ENCODE results near the gene PLA2G4B. TPM values are rescaled to one million over a fixed set of nuclear protein-coding genes. Genes with fewer than 3 reads are reported as not detected.
A peak's percentile ranks its signal among the peaks of the same experiment; 100 is the strongest.
"Not testable (repeated sequence)": the region's sequence is repeated elsewhere in the genome, so short reads cannot be mapped to it uniquely, and the experiment has no call there.

Gene PLA2G4B
- total RNA-seq, 6 experiments from 2014 or later: 1.6 to 3.0 (median 2.7) TPM

GRCh38 chr15:41827880-41828806, 10.5 kb upstream of the PLA2G4B start, which contains the start of gene JMJD7:
TSS of gene JMJD7 (plus strand) at chr15:41828092. CDS start at chr15:41828125, 33 bp downstream.
- Mint-ChIP-seq H3K4me1 (ENCODE audit: low read depth) (peaks cover 15% of the 10 kb centered on the region), H3K27ac (peak within 1 kb of the TSS; percentile 72), H3K9me3 (no peaks in the 10 kb centered on the region), H3K36me3 (ENCODE audit: low read depth) (no peaks in the 10 kb centered on the region), H3K4me3 (peak within 1 kb of the TSS; percentile 91), H3K27me3 (ENCODE audit: insufficient read depth) (peaks cover 6% of the 10 kb centered on the region)
- DNase-seq: peak; percentile 80
- no peak for TF ChIP-seq CTCF (IDR thresholded peaks at IDR 0.05)

- peaks cover 15% of the 10 kb centered on the region for H3K4me1 Mint-ChIP-seq (ENCODE audit: low read depth)
- H3K36me3 Mint-ChIP-seq (ENCODE audit: low read depth): no peaks in the 10 kb centered on the region
- DNase-seq: no peak
- H3K9me3 Mint-ChIP-seq: no peaks in the 10 kb centered on the region
- H3K27ac Mint-ChIP-seq: peak overlapping the region; percentile 72
- TF ChIP-seq CTCF (IDR thresholded peaks at IDR 0.05): no peak
- peaks cover 6% of the 10 kb centered on the region for H3K27me3 Mint-ChIP-seq (ENCODE audit: insufficient read depth)
- H3K4me3 Mint-ChIP-seq: peak overlapping the region; percentile 91
Observed at GRCh38 chr15:41828807-41829141, 9.9 kb upstream of the PLA2G4B start.

- no peaks in the 10 kb centered on the region for H3K9me3 Mint-ChIP-seq
- H3K4me3 Mint-ChIP-seq: no peak overlapping the region
- H3K27me3 Mint-ChIP-seq (ENCODE audit: insufficient read depth): peaks cover 6% of the 10 kb centered on the region
- no peak for TF ChIP-seq CTCF (IDR thresholded peaks at IDR 0.05)
- no peaks in the 10 kb centered on the region for H3K36me3 Mint-ChIP-seq (ENCODE audit: low read depth)
- H3K4me1 Mint-ChIP-seq (ENCODE audit: low read depth): peaks cover 15% of the 10 kb centered on the region
- no peak overlapping the region for H3K27ac Mint-ChIP-seq
- no peak for DNase-seq
Observed at GRCh38 chr15:41829959-41830646, 8.5 kb upstream of the PLA2G4B start.

- not testable (repeated sequence) for DNase-seq; H3K4me3 Mint-ChIP-seq; H3K36me3 Mint-ChIP-seq (ENCODE audit: low read depth); H3K27ac Mint-ChIP-seq; H3K9me3 Mint-ChIP-seq; H3K27me3 Mint-ChIP-seq (ENCODE audit: insufficient read depth)
- peaks cover 15% of the 10 kb centered on the region for H3K4me1 Mint-ChIP-seq (ENCODE audit: low read depth)
Observed at GRCh38 chr15:41831291-41831690, 7.4 kb upstream of the PLA2G4B start.

GRCh38 chr15:41832208-41832607, 6.4 kb upstream of the PLA2G4B start:
- Mint-ChIP-seq H3K4me1 (ENCODE audit: low read depth) (peaks cover 15% of the 10 kb centered on the region), H3K36me3 (ENCODE audit: low read depth) (0 out of 2 replicates have a peak, but pooled peaks cover 2% of the 10 kb centered on the region), H3K4me3 (no peak overlapping the region), H3K9me3 (no peaks in the 10 kb centered on the region), H3K27ac (no peak overlapping the region), H3K27me3 (ENCODE audit: insufficient read depth) (peaks cover 6% of the 10 kb centered on the region)
- no peak for TF ChIP-seq CTCF (IDR thresholded peaks at IDR 0.05)
- DNase-seq: no peak

GRCh38 chr15:41832875-41833274, 5.8 kb upstream of the PLA2G4B start:
- peaks cover 2% of the 10 kb centered on the region for H3K27me3 Mint-ChIP-seq (ENCODE audit: insufficient read depth)

More at GRCh38 chr15:41832875-41833274, 5.8 kb upstream of the PLA2G4B start:
- Mint-ChIP-seq H3K4me1 (ENCODE audit: low read depth) (peaks cover 10% of the 10 kb centered on the region), H3K9me3 (no peaks in the 10 kb centered on the region), H3K4me3 (no peak overlapping the region), H3K36me3 (ENCODE audit: low read depth) (0 out of 2 replicates have a peak, but pooled peaks cover 4% of the 10 kb centered on the region), H3K27ac (no peak overlapping the region)
- no peak for TF ChIP-seq CTCF (IDR thresholded peaks at IDR 0.05)
- no peak for DNase-seq
